Thymus (tissue), 11 donors: ENCODE data around the gene NEK10. TPM values are rescaled to one million over a fixed set of nuclear protein-coding genes. Genes with fewer than 3 reads are reported as not detected.
A peak's percentile ranks its signal among the peaks of the same experiment; 100 is the strongest.

Source experiments
- DNase-seq, 9 donors: peaks; one replicate each; pipeline ENCODE4 v3.0.0-alpha.2; 2013; ENCODE audit warnings: low spot score in 9 of 9, low read depth in 6 of 9, missing footprints in 1 of 9
- H3K27ac ChIP-seq, 2 donors: one replicate each; pipeline ENCODE4 v1.5.1; 2013; ENCODE audit warnings: control low read depth in 1 of 2, low read depth in 1 of 2, low read length in 1 of 2, mild to moderate bottlenecking in 1 of 2, moderate library complexity in 1 of 2
- H3K27me3 ChIP-seq, 2 donors: one replicate each; pipeline ENCODE4 v1.5.1; 2013; ENCODE audit warnings: low read length in 1 of 2; ENCODE audit not compliant: control insufficient read depth in 2 of 2, insufficient read depth in 1 of 2
- H3K36me3 ChIP-seq, 2 donors: one replicate each; pipeline ENCODE4 v1.5.1; 2013; ENCODE audit warnings: low read length in 1 of 2, mild to moderate bottlenecking in 1 of 2, moderate library complexity in 1 of 2; ENCODE audit not compliant: control insufficient read depth in 2 of 2, insufficient read depth in 2 of 2
- H3K4me1 ChIP-seq, 2 donors: one replicate each; pipeline ENCODE4 v1.5.1; 2013; ENCODE audit warnings: low read length in 2 of 2; ENCODE audit not compliant: control insufficient read depth in 2 of 2, insufficient read depth in 2 of 2
- H3K4me3 ChIP-seq, 2 donors: one replicate each; pipeline ENCODE4 v1.5.1; 2013; ENCODE audit warnings: low read length in 2 of 2, control low read depth in 1 of 2, mild to moderate bottlenecking in 1 of 2
- H3K9me3 ChIP-seq, 2 donors: one replicate each; pipeline ENCODE4 v1.5.1; 2013; ENCODE audit warnings: low read length in 1 of 2, mild to moderate bottlenecking in 1 of 2; ENCODE audit not compliant: control insufficient read depth in 2 of 2, insufficient read depth in 1 of 2
- WGBS: extraction: QIAGEN DNeasy Blood & Tissue Kit; methylation state at CpG from one replicate; pipeline ENCODE4 v1.1.7; 2013; 5-methylcytosine and 5-hydroxymethylcytosine counted together
- polyA plus RNA-seq: library from polyadenylated mRNA; stranded (reverse); fragments of 200-250 nt; gene quantifications from one replicate; pipeline ENCODE4 v1.2.3, GENCODE V29; 2013
- total RNA-seq: library from RNA; stranded (reverse); fragments of 120-200 nt; gene quantifications from one replicate; pipeline ENCODE4 v1.2.4, GENCODE V29; 2013
- donor health status: healthy.

The NEK10 gene
- total and polyA plus RNA-seq, 2 donors, result 0.76 to 0.87 TPM

DNA sequence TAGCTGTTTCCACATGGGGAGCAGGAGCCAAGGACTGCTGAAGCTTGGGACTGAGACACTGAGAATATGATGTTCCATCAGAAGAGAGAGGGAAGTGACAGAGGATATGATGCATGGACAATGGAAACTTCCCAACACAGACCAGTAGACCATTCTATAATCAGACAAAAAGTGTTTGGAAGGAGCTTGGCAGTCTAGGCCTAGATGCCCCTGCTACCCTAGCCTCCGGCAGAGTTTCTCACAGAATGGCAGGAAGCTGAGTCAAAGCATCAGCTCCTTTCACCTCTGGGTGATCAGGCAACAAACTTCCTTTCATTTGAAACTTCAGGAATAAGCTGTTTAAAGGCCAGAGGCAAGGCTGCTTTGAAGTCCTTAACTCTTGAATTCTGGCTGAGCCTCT lies 222.0 kb downstream of the NEK10 start:
- no peak overlapping the region for H3K27ac ChIP-seq
- H3K36me3 ChIP-seq, result no peaks in the 10 kb centered on the region
- DNase-seq, result no peak
- WGBS, result 96% methylated on average over 1 of the region's 1 CpG
- H3K27me3 ChIP-seq, result no peaks in the 10 kb centered on the region
- H3K9me3 ChIP-seq, result no peaks in the 10 kb centered on the region
- H3K4me1 ChIP-seq, result no peaks in the 10 kb centered on the region
- H3K4me3 ChIP-seq, result no peak overlapping the region

DNA sequence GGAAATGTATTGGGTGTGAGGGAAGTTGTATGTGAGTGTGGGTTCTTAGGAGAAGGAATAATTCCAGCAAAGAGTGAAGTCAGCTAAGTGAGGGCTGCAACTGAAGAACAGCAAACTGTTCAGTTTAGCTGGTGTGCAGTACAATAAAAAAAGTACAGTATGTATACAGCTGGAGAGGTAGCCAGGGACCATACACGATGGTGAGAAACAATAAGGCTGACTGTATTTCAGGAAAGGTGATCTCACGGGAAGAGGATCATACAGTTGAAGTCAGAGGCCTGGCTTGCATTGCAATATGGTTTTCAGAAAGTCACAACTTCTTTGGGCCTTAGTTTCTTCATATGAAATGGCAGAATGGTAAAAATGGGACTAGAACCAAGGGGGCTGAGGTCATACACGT lies 222.4 kb downstream of the NEK10 start:
- Histone ChIP-seq H3K4me1 (no peaks in the 10 kb centered on the region), H3K4me3 (no peak overlapping the region), H3K27ac (no peak overlapping the region), H3K9me3 (no peaks in the 10 kb centered on the region), H3K36me3 (no peaks in the 10 kb centered on the region), H3K27me3 (no peaks in the 10 kb centered on the region)
- WGBS, result 91% methylated on average over 3 of the region's 3 CpGs
- DNase-seq, result no peak

- no peak overlapping the region for H3K27ac ChIP-seq
- no peaks in the 10 kb centered on the region for H3K4me1 ChIP-seq
- no peaks in the 10 kb centered on the region for H3K36me3 ChIP-seq
- no peak overlapping the region for H3K4me3 ChIP-seq
- no peak for DNase-seq
- WGBS, result 95% methylated on average over 3 of the region's 3 CpGs
- no peaks in the 10 kb centered on the region for H3K27me3 ChIP-seq
- H3K9me3 ChIP-seq, result no peaks in the 10 kb centered on the region
These were observed 223.5 kb downstream of the NEK10 start for GRCh38 chr3:27145719-27146118.

GRCh38 chr3:27141668-27142067 lies 227.5 kb downstream of the NEK10 start:
- Histone ChIP-seq H3K4me3 (no peak overlapping the region), H3K9me3 (no peaks in the 10 kb centered on the region), H3K4me1 (no peaks in the 10 kb centered on the region), H3K27ac (no peak overlapping the region), H3K36me3 (no peaks in the 10 kb centered on the region), H3K27me3 (no peaks in the 10 kb centered on the region)
- no peak for DNase-seq

GRCh38 chr3:27138562-27138961 lies 230.6 kb downstream of the NEK10 start:
- Histone ChIP-seq H3K4me1 (no peaks in the 10 kb centered on the region), H3K9me3 (no peaks in the 10 kb centered on the region), H3K4me3 (no peak overlapping the region), H3K27me3 (no peaks in the 10 kb centered on the region), H3K36me3 (no peaks in the 10 kb centered on the region), H3K27ac (no peak overlapping the region)
- DNase-seq, result no peak

DNA sequence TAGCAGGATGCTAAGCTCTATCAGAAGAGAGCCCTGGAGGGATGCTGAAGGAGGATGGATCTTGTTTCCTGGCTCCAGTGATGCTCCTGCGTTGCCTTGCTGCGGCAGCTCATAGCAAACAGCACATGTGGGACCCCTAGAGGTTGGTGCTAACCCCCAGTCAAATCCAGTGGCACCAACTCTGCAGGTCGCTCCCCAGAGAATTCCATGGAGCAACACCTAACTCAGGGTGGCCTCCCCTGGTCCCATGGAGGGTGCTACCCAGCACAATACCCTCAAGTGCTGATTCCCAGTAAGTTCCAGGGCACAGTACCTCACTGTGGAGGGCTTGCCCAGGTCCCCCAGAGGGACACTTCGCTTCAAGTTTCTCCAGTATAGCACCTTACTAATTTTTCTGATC lies 231.2 kb downstream of the NEK10 start:
- H3K27ac ChIP-seq, result no peak overlapping the region

DNA sequence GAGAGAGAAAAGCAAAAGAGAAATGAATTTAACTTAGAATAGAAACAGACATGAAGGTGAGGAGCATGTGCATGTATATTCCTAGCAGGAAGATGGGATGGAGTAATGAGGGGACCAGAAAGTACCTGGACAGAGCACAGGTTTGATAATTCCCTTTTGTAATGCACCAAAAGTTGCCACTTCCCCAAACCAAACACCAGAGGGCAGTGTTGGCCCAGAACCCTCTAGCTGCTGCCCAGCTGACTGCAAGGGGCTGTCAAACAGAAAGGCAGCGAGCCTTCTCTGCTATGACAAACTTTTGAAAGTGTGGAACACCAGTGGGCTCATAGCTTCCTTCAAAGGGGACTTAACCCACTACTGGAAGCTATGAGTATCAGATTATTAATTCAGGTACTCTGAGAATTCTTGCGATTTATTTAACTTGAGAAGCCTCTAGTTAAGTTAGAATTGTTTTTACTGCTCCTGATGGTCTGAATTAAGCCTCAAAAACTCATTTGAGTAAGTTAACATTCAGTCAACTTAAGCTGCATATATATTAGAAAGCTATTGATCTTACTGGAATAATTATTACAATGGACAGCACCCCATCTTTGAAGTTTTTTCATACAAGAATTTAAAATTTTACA lies 234.9 kb downstream of the NEK10 start:
- peak; percentile 28 to 76 (median 51) for DNase-seq
- Histone ChIP-seq H3K9me3 (no peaks in the 10 kb centered on the region), H3K27ac (no peak overlapping the region), H3K4me1 (no peaks in the 10 kb centered on the region), H3K4me3 (no peak overlapping the region), H3K36me3 (no peaks in the 10 kb centered on the region), H3K27me3 (no peaks in the 10 kb centered on the region)
- WGBS, result 49% methylated on average over 2 of the region's 2 CpGs

More for the DNA sequence above, 231.2 kb downstream of the NEK10 start:
- Histone ChIP-seq H3K9me3 (no peaks in the 10 kb centered on the region), H3K4me3 (no peak overlapping the region), H3K4me1 (no peaks in the 10 kb centered on the region), H3K36me3 (no peaks in the 10 kb centered on the region), H3K27me3 (no peaks in the 10 kb centered on the region)
- no peak for DNase-seq
- WGBS, result 93% methylated on average over 4 of the region's 4 CpGs

DNA sequence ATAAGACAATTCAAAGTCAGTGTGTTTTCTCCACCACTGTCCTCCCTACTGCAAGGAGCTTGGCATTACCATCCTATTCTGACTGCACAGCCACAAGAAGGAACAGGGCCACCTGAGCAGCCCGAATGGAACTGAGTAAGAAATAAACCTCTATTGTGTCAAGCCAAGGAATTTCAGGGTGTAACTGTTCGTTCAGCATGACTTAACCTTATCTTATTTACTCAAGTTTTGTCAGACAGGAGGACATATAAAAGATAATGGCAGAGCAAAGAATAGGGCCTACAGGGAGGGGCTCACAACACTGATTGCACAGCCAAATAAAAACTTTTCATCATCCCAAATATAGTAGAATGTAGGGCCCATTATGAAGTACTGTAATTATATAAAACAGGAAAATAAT lies 236.1 kb downstream of the NEK10 start:
- no peak overlapping the region for H3K27ac ChIP-seq

DNA sequence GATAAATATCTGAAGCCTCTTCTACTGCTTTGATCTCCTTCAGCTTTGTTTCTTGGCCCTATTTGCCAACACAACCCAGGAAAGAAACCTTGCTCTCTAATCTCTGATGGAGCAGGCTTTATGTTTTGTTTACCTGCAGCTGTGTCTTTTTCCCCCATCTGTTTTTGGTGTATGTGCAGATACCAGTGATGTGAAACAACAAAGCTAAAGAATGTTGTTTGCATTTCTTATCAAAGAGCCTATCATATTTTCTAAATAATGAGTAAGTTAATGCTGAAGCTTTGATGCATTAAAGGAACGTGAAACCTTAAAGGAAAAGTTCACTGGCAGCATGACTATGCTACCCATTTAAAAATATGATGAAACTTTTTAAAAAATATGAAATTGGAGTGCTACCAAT lies 238.4 kb downstream of the NEK10 start:
- Histone ChIP-seq H3K27me3 (no peaks in the 10 kb centered on the region), H3K9me3 (no peaks in the 10 kb centered on the region), H3K4me1 (no peaks in the 10 kb centered on the region), H3K27ac (no peak overlapping the region), H3K4me3 (no peak overlapping the region), H3K36me3 (no peaks in the 10 kb centered on the region)
- no peak for DNase-seq
- WGBS, result 89% methylated on average over 1 of the region's 1 CpG

More for the DNA sequence above, 236.1 kb downstream of the NEK10 start:
- no peaks in the 10 kb centered on the region for H3K9me3 ChIP-seq
- no peaks in the 10 kb centered on the region for H3K36me3 ChIP-seq
- 80% methylated on average over 2 of the region's 2 CpGs for WGBS
- no peak overlapping the region for H3K4me3 ChIP-seq
- H3K4me1 ChIP-seq, result no peaks in the 10 kb centered on the region
- no peak for DNase-seq
- no peaks in the 10 kb centered on the region for H3K27me3 ChIP-seq

DNA sequence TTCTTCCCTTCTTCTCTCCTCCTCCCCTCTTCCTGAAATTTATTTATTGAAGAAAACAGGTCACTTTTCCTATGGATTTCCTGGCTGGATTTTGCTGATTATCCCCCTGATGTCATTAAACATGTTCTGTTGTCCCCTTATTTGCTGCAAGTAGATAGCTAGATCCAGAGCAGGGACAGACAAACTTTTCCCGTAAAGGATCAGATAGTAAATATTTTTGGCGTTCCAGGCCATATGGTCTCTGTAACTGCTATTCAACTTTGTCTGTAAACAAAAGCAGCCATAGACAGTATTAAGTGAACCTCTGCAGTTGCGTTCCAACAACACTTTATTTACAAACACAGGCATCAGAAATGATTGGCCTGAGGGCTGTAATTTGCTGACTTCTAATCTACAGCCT lies 241.3 kb downstream of the NEK10 start:
- no peak overlapping the region for H3K27ac ChIP-seq
- WGBS, result 96% methylated on average over 3 of the region's 3 CpGs
- no peaks in the 10 kb centered on the region for H3K4me1 ChIP-seq
- no peak for DNase-seq
- H3K9me3 ChIP-seq, result no peaks in the 10 kb centered on the region
- no peak overlapping the region for H3K4me3 ChIP-seq
- no peaks in the 10 kb centered on the region for H3K36me3 ChIP-seq
- H3K27me3 ChIP-seq, result no peaks in the 10 kb centered on the region
